ENCODE measurements around the gene KRT20. TPM values are rescaled to one million over a fixed set of nuclear protein-coding genes. Genes with fewer than 3 reads are reported as not detected.
"Not testable (repeated sequence)": the region's sequence is repeated elsewhere in the genome, so short reads cannot be mapped to it uniquely, and the experiment has no call there.

The KRT20 gene
- total and polyA plus RNA-seq, 9 of the 15 experiments (the other 6 are each of a cell fraction or from before 2014, with no cell fraction given), result 0.44 TPM; not detected in 8

DNA sequence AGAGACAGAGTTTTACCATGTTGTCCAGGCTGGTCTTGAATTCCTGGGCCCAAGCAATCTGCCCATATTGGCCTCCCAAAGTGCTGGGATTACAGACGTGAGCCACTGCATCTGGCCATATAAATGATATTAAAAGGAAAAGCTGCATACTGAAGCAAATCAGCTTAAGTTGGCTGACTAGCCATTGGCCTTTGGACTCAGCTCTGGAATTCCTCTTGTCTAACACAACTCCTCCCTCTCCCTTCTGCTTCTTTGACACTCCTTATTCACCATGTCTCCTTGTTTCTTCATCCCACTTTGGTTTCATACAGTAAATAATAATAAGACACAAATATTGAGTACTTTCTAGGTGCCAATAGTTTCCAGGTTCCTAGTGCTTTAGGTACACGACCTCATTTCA lies 25.5 kb downstream of the KRT20 start:
- H2AFZ ChIP-seq (ENCODE audit: low read depth, low read length), result no peak overlapping the region
- in situ Hi-C loops (cut with MboI), result no loop called here
- H3K4me3 ChIP-seq, result no peak overlapping the region
- no peaks in the 10 kb centered on the region for H3K27me3 ChIP-seq (ENCODE audit: control insufficient read depth in 2 of 2, insufficient read depth in 2 of 2, low read length in 2 of 2)
- POLR2A ChIA-PET, result interaction anchor here (0.6 to 0.8 kb wide), 2 partner anchors 11 to 16 kb away, joined by 3 to 4 read pairs; no protein-coding TSS in a partner anchor
- peaks cover 0 to 8% of the 10 kb centered on the region in 2 experiments; a peak in 3 of 5 replicates for H3K4me1 ChIP-seq (replicated peaks in 1 of 2; ENCODE audit: control insufficient read depth in 2 of 2, insufficient read depth in 2 of 2, low read length in 2 of 2)
- no peak overlapping the region for H3K27ac ChIP-seq (ENCODE audit: extremely low read depth, low read depth, low read length)
- BruUV-seq (replicated peaks), result no TSS peak
- TF ChIP-seq EP400 (IDR thresholded peaks at IDR 0.05), result no peak
- no peak overlapping the region for H3K9ac ChIP-seq (ENCODE audit: insufficient read depth in 1 of 2, low read depth in 2 of 2, low read length in 2 of 2)
- H4K20me1 ChIP-seq (replicated peaks; ENCODE audit: control insufficient read depth, insufficient read depth, low read length), result no peaks in the 10 kb centered on the region
- 0% methylated on average over 1 of the region's 2 CpGs for WGBS (ENCODE audit: insufficient coverage, low coverage, missing lambda C conversion rate)
- DNase-seq (ENCODE audit: extremely low read depth in 1 of 4, low spot score in 3 of 4), result no peak
- FAIRE-seq, result no peak
- H3K79me2 ChIP-seq (ENCODE audit: control insufficient read depth, insufficient read depth, low read length), result no peaks in the 10 kb centered on the region
- no peak for ATAC-seq
- intact Hi-C loops (cut with micrococcal nuclease), result no loop called here
- CTCF ChIA-PET (ENCODE audit: low intra/inter-chr PET ratio), result no interaction called here
- no peaks in the 10 kb centered on the region for H3K9me1 ChIP-seq (ENCODE audit: control insufficient read depth, insufficient read depth, low read length)
- H3K9me3 ChIP-seq (replicated peaks; ENCODE audit: control insufficient read depth, insufficient read depth, low read depth, low read length), result no peaks in the 10 kb centered on the region
- H3K4me2 ChIP-seq (ENCODE audit: insufficient read depth, low read length), result no peak overlapping the region
- H3K36me3 ChIP-seq (ENCODE audit: control insufficient read depth, insufficient read depth, low read length), result no peaks in the 10 kb centered on the region

DNA sequence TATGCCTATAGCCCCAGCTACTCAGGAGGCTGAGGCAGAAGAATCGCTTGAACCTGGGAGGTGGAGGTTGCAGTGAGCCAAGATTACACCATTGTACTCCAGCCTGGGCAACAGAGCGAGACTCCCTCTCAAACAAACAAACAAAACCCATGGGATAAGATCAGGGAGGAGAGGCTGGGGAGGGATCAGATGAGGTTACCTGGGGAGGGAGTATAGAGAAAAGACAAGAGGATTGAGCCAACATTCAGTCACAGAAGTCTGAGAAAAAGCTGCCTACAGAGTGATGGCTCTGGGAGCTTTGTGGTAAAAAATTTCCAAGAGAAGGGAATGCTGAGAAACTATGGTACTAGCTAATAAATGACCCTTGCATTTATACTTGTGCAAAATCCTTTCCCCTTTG lies 26.4 kb downstream of the KRT20 start:
- H3K9me3 ChIP-seq (replicated peaks; ENCODE audit: control insufficient read depth, insufficient read depth, low read depth, low read length); H3K27me3 ChIP-seq (ENCODE audit: control insufficient read depth in 2 of 2, insufficient read depth in 2 of 2, low read length in 2 of 2); H3K9ac ChIP-seq (ENCODE audit: insufficient read depth in 1 of 2, low read depth in 2 of 2, low read length in 2 of 2); intact Hi-C loops (cut with micrococcal nuclease); H3K4me1 ChIP-seq (replicated peaks in 1 of 2; ENCODE audit: control insufficient read depth in 2 of 2, insufficient read depth in 2 of 2, low read length in 2 of 2); H2AFZ ChIP-seq (ENCODE audit: low read depth, low read length); ATAC-seq; DNase-seq (ENCODE audit: extremely low read depth in 1 of 4, low spot score in 3 of 4); H3K79me2 ChIP-seq (ENCODE audit: control insufficient read depth, insufficient read depth, low read length); H3K4me2 ChIP-seq (ENCODE audit: insufficient read depth, low read length); H3K27ac ChIP-seq (ENCODE audit: extremely low read depth, low read depth, low read length); H4K20me1 ChIP-seq (replicated peaks; ENCODE audit: control insufficient read depth, insufficient read depth, low read length); H3K36me3 ChIP-seq (ENCODE audit: control insufficient read depth, insufficient read depth, low read length); H3K9me1 ChIP-seq (ENCODE audit: control insufficient read depth, insufficient read depth, low read length); H3K4me3 ChIP-seq; in situ Hi-C loops (cut with MboI); FAIRE-seq; BruUV-seq (replicated peaks): not testable (repeated sequence)
- WGBS (ENCODE audit: insufficient coverage, low coverage, missing lambda C conversion rate), result 51% methylated on average over 2 of the region's 2 CpGs
- CTCF ChIA-PET (ENCODE audit: low intra/inter-chr PET ratio), result interaction anchor here (0.9 kb wide), 1 partner anchor 690 kb away, joined by 4 read pairs; no protein-coding TSS in a partner anchor
- POLR2A ChIA-PET, result interaction anchor here (0.8 kb wide), 1 partner anchor 8 kb away, joined by 3 read pairs; the partner anchor contains the start of gene KRT12
